ENCODE results near the gene TRAF4.

Gene TRAF4

GRCh38 chr17:28726226-28726626, 17.6 kb upstream of the TRAF4 start, which contains the start of gene TLCD1:
Gene TLCD1, minus strand, starts transcription at chr17:28726233. Its CDS starts 136 bp downstream, at chr17:28726097.
- H3K4me3 ChIP-seq (replicated peaks; ENCODE audit: low read depth, low read length), result peak within 1 kb of the TSS; percentile 70
- DNase-seq (ENCODE audit: low read depth), result peak; percentile 74
- TF ChIP-seq CTCF (IDR thresholded peaks at IDR 0.05; ENCODE audit: low read length, missing control alignments), result no peak

GRCh38 chr17:28726627-28727491, 17.0 kb upstream of the TRAF4 start:
- DNase-seq (ENCODE audit: low read depth), result peak; percentile 94
- peak; percentile 89 for TF ChIP-seq CTCF (IDR thresholded peaks at IDR 0.05; ENCODE audit: low read length, missing control alignments)
- peak overlapping the region; percentile 70 for H3K4me3 ChIP-seq (replicated peaks; ENCODE audit: low read depth, low read length)

- peak within 1 kb of the TSS; percentile 91 for H3K4me3 ChIP-seq (replicated peaks; ENCODE audit: low read depth, low read length)
- TF ChIP-seq CTCF (IDR thresholded peaks at IDR 0.05; ENCODE audit: low read length, missing control alignments), result no peak
- peak; percentile 94 for DNase-seq (ENCODE audit: low read depth)
These were observed 15.2 kb upstream of the TRAF4 start, which contains the start of gene NEK8 for GRCh38 chr17:28728364-28729200. Gene NEK8, plus strand, starts transcription at chr17:28728788. Its CDS starts 26 bp downstream, at chr17:28728814.

GRCh38 chr17:28729950-28730330, 13.9 kb upstream of the TRAF4 start:
- no peak for DNase-seq (ENCODE audit: low read depth)

GRCh38 chr17:28733346-28733745, 10.5 kb upstream of the TRAF4 start:
- no peak for TF ChIP-seq CTCF (IDR thresholded peaks at IDR 0.05; ENCODE audit: low read length, missing control alignments)
- no peak for DNase-seq (ENCODE audit: low read depth)
- no peak overlapping the region for H3K4me3 ChIP-seq (replicated peaks; ENCODE audit: low read depth, low read length)

More at GRCh38 chr17:28729950-28730330, 13.9 kb upstream of the TRAF4 start:
- no peak for TF ChIP-seq CTCF (IDR thresholded peaks at IDR 0.05; ENCODE audit: low read length, missing control alignments)
- no peak overlapping the region for H3K4me3 ChIP-seq (replicated peaks; ENCODE audit: low read depth, low read length)

GRCh38 chr17:28734712-28735241, 9.0 kb upstream of the TRAF4 start:
- no peak for DNase-seq (ENCODE audit: low read depth)
- no peak for TF ChIP-seq CTCF (IDR thresholded peaks at IDR 0.05; ENCODE audit: low read length, missing control alignments)
- H3K4me3 ChIP-seq (replicated peaks; ENCODE audit: low read depth, low read length), result no peak overlapping the region
